Calu3 (cell line): Measurements from ENCODE around the gene RAB7B. TPM values are rescaled to one million over a fixed set of nuclear protein-coding genes. Genes with fewer than 3 reads are reported as not detected.
A peak's percentile ranks its signal among the peaks of the same experiment; 100 is the strongest.

Experiments
- BruUV-seq: library from RNA; stranded (reverse); fragments of 400-500 nt; replicated peaks from 2 replicates; lab custom pipeline; 2021; lab: Mats Ljungman, UMichigan
- CTCF ChIA-PET: fragments of 300-600 bp; sonication (Branson Sonifier 250); formaldehyde crosslinking; loops from one replicate; lab custom pipeline; 2022; ENCODE audit warnings: antibody characterized with exemption; lab: Charles Lee
- DNase-seq: peaks from one replicate; pipeline ENCODE4 v3.0.0; 2022
- H3K27ac Mint-ChIP-seq: one replicate; pipeline ENCODE4 v1.8.0; 2022; ENCODE audit warnings: mixed read lengths; ENCODE audit not compliant: unreplicated experiment
- H3K27me3 Mint-ChIP-seq: one replicate; pipeline ENCODE4 v1.8.0; 2022; ENCODE audit warnings: mixed read lengths; ENCODE audit not compliant: unreplicated experiment
- H3K36me3 Mint-ChIP-seq: one replicate; pipeline ENCODE4 v1.8.0; 2022; ENCODE audit warnings: mild to moderate bottlenecking, moderate library complexity, mixed read lengths; ENCODE audit not compliant: insufficient read depth, unreplicated experiment
- H3K4me1 Mint-ChIP-seq: one replicate; pipeline ENCODE4 v1.8.0; 2022; ENCODE audit warnings: mild to moderate bottlenecking, low read depth, mixed read lengths; ENCODE audit not compliant: unreplicated experiment
- H3K4me3 Mint-ChIP-seq: one replicate; pipeline ENCODE4 v1.8.0; 2022; ENCODE audit warnings: mild to moderate bottlenecking, low read depth, moderate library complexity, mixed read lengths; ENCODE audit not compliant: unreplicated experiment
- H3K9me3 Mint-ChIP-seq: one replicate; pipeline ENCODE4 v1.8.0; 2022; ENCODE audit warnings: low read depth, mixed read lengths; ENCODE audit not compliant: unreplicated experiment
- intact Hi-C: fragments of 100-400 bp; cut with micrococcal nuclease; formaldehyde crosslinking; loops from one replicate; pipeline ENCODE4 v1.10.0; 2022; ENCODE audit not compliant: unreplicated experiment
- total RNA-seq: library from RNA; stranded (reverse); gene quantifications from 2 replicates; pipeline ENCODE4 v1.2.3, GENCODE V29; 2022
- TF ChIP-seq, protein P1 (sequence below): fragments of 200-600 bp; IDR thresholded peaks from one replicate; pipeline ENCODE4 v1.8.0; 2022; ENCODE audit warnings: antibody characterized with exemption; ENCODE audit not compliant: unreplicated experiment

The RAB7B gene
- total RNA-seq, 1 experiment from 2014 or later = 1.1 TPM

DNA sequence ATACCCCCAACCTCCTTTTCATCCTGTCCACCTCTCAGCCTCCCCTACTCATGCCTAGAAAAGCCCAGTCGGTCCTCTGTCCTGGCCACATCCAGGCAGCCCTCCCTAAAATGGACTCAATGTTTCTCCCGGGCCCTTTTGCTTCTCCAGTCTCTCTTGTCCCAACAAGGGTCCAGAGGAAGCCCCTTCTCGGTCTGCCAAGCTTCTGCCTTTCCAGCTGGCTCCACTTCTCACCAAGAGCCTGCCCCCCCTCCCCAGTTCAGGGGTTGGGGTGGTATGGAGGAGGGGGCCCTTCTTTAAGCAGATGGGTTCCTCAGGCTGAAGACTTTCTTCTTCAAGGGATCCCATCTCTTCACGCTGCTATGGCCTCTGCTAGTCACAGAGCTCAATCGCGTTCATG is 23.9 kb downstream of the RAB7B start:
- BruUV-seq = no TSS peak
- no peak overlapping the region for H3K4me3 Mint-ChIP-seq
- no peaks in the 10 kb centered on the region for H3K27me3 Mint-ChIP-seq
- intact Hi-C loops = no loop called here
- no peaks in the 10 kb centered on the region for H3K36me3 Mint-ChIP-seq
- H3K4me1 Mint-ChIP-seq = peaks cover 28% of the 10 kb centered on the region
- TF ChIP-seq, protein P1, sequence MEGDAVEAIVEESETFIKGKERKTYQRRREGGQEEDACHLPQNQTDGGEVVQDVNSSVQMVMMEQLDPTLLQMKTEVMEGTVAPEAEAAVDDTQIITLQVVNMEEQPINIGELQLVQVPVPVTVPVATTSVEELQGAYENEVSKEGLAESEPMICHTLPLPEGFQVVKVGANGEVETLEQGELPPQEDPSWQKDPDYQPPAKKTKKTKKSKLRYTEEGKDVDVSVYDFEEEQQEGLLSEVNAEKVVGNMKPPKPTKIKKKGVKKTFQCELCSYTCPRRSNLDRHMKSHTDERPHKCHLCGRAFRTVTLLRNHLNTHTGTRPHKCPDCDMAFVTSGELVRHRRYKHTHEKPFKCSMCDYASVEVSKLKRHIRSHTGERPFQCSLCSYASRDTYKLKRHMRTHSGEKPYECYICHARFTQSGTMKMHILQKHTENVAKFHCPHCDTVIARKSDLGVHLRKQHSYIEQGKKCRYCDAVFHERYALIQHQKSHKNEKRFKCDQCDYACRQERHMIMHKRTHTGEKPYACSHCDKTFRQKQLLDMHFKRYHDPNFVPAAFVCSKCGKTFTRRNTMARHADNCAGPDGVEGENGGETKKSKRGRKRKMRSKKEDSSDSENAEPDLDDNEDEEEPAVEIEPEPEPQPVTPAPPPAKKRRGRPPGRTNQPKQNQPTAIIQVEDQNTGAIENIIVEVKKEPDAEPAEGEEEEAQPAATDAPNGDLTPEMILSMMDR = no peak
- H3K9me3 Mint-ChIP-seq = peaks cover 12% of the 10 kb centered on the region
- no peak for DNase-seq
- H3K27ac Mint-ChIP-seq = no peak overlapping the region
- CTCF ChIA-PET = interaction anchor here (4.9 kb wide), 1 partner anchor 62 kb away, joined by 294 read pairs; no protein-coding TSS in a partner anchor

- H3K4me1 Mint-ChIP-seq = peaks cover 28% of the 10 kb centered on the region
- no peak for DNase-seq
- peaks cover 16% of the 10 kb centered on the region for H3K9me3 Mint-ChIP-seq
- H3K27me3 Mint-ChIP-seq = no peaks in the 10 kb centered on the region
- CTCF ChIA-PET = interaction anchor here (1.3 to 4.9 kb wide), 2 partner anchors 61 to 77 kb away, joined by 3 to 294 read pairs; no protein-coding TSS in a partner anchor
- H3K27ac Mint-ChIP-seq = no peak overlapping the region
- TF ChIP-seq, protein P1 = no peak
- intact Hi-C loops = no loop called here
- no peak overlapping the region for H3K4me3 Mint-ChIP-seq
- H3K36me3 Mint-ChIP-seq = no peaks in the 10 kb centered on the region
- BruUV-seq = no TSS peak
Measured at GRCh38 chr1:205978676-205979075, 24.5 kb downstream of the RAB7B start.

- Mint-ChIP-seq H3K36me3 (no peaks in the 10 kb centered on the region), H3K4me1 (peaks cover 28% of the 10 kb centered on the region), H3K27me3 (no peaks in the 10 kb centered on the region), H3K9me3 (peaks cover 23% of the 10 kb centered on the region), H3K4me3 (no peak overlapping the region), H3K27ac (no peak overlapping the region)
- intact Hi-C loops = loop anchor here (1.0 kb wide), 2 partner anchors 58 to 186 kb away; no protein-coding TSS in a partner anchor
- no TSS peak for BruUV-seq
- CTCF ChIA-PET = interaction anchor here (0.6 to 4.9 kb wide), 39 partner anchors 8 to 345 kb away, joined by 3 to 294 read pairs (median 5); partner anchors contain the start of genes CTSE, ELK4 and SLC26A9
- DNase-seq = peak; percentile 91
- TF ChIP-seq, protein P1 = peak; percentile 98
Measured at GRCh38 chr1:205977402-205978014, 25.7 kb downstream of the RAB7B start.

DNA sequence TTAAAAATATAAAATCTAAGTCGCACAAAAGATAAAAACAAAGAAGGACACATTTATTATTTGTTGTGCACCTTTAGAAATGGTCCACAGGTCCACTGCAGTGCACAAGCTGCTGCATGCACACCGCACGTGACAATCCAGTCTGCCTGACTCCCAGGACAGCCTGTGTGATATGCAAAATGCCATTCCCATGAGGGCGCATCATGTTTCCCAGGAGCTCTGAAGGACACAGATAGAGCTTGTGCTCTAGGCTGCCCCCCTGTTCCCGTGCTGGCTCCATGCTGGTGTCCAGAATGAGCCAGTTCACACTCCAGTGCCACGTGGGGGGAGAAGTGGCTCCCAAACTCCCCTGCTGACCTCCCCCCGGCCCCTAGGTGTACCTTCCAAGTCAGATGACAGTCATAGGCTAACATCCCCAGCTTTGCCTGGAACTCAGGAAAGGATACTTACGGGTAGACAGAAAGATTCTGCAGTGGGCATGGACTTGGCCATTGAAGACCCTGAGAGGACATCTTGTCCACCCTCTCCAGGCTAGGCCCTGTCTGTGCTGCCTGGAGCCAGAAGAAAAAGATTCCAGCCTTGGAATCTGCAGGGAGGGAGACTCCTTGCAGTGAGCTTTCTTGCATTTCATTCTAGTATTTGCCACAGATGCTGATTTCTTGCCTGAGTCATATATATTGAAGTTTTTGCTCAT is 26.3 kb downstream of the RAB7B start:
- Mint-ChIP-seq H3K27ac (no peak overlapping the region), H3K36me3 (no peaks in the 10 kb centered on the region), H3K4me3 (no peak overlapping the region), H3K27me3 (no peaks in the 10 kb centered on the region), H3K9me3 (peaks cover 18% of the 10 kb centered on the region), H3K4me1 (peaks cover 25% of the 10 kb centered on the region)
- CTCF ChIA-PET = interaction anchor here (0.6 to 4.9 kb wide), 38 partner anchors 8 to 344 kb away, joined by 3 to 294 read pairs (median 5); partner anchors contain the start of genes ELK4 and SLC26A9
- DNase-seq = no peak
- TF ChIP-seq, protein P1 = no peak
- intact Hi-C loops = loop anchor here (1.0 kb wide), 2 partner anchors 58 to 186 kb away; no protein-coding TSS in a partner anchor
- BruUV-seq = no TSS peak
